Activated T-helper 17 cell treated with anti-CD3 and anti-CD28 coated beads, Interleukin-2, amount 50 U/mL, for 72 hours (primary cell): ENCODE results near the gene THAP2. TPM values are rescaled to one million over a fixed set of nuclear protein-coding genes. Genes with fewer than 3 reads are reported as not detected.
A peak's percentile ranks its signal among the peaks of the same experiment; 100 is the strongest.

Source experiments
- ATAC-seq: fragments of 150-1000 bp; cut with Tn5 transposase; replicated peaks from 2 replicates; pipeline ENCODE4 v1.10.0; 2021; ENCODE audit warnings: mild to moderate bottlenecking, moderate library complexity
- H3K27ac Mint-ChIP-seq: one replicate; pipeline ENCODE4 v1.8.0; 2022; ENCODE audit warnings: mixed read lengths
- H3K27me3 Mint-ChIP-seq: one replicate; pipeline ENCODE4 v1.8.0; 2022; ENCODE audit warnings: mixed read lengths
- H3K36me3 Mint-ChIP-seq: one replicate; pipeline ENCODE4 v1.8.0; 2022; ENCODE audit warnings: low read depth, mild to moderate bottlenecking, mixed read lengths
- H3K4me1 Mint-ChIP-seq: one replicate; pipeline ENCODE4 v1.8.0; 2022; ENCODE audit warnings: mixed read lengths
- H3K4me3 Mint-ChIP-seq: one replicate; pipeline ENCODE4 v1.8.0; 2022; ENCODE audit warnings: mild to moderate bottlenecking, mixed read lengths
- H3K9me3 Mint-ChIP-seq: one replicate; pipeline ENCODE4 v1.8.0; 2022; ENCODE audit warnings: mixed read lengths
- total RNA-seq, 2 donors: library from RNA; stranded (reverse); gene quantifications; one replicate each; pipeline ENCODE4 v1.2.3, GENCODE V29; 2022

Gene THAP2
- 10 to 100 TPM in 1 of 2 donors, 1 to 10 TPM in 1; 8.7 to 10.9 TPM for total RNA-seq

DNA sequence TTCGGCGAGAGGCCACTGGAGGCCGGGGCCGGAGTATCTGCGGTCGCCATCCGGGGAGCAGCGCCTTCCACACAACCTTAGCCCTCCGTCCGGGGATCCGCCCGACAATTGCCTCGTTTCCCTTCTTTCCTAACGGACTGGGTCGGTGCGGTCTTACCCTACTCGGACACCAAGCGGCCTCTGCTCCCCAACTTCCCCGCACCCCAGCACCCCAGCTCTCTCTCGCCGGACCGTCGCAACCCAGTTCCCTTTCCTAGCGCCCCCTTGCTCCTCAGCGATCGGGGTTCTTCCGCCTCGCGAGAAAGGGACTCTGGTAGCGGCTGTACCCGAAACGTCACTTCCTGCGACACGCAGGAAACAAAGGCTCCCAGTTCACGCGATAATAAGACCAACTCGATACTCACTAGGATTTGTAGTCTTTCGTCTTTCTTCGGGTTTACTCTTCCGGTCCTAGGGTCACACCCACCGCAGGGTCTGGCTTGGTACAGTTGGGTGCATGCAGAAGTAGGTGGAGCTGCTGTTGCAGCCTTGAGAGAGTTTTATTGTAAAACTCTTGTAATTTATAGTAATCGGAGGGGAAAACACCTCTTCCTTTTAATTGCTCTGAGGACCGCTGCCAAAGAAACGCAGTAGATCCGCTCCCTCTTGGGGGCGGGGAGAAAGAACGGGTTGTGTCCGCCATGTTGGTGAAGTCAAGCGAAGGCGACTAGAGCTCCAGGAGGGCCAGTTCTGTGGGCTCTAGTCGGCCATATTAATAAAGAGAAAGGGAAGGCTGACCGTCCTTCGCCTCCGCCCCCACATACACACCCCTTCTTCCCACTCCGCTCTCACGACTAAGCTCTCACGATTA is at the start of gene THAP2, which contains the start of gene ZFC3H1:
THAP2 (plus strand) TSS at position 741 of the 850 bp plus-strand sequence. CDS start 209 bp downstream, outside the sequence.
ZFC3H1 (minus strand) TSS at position 288 of the 850 bp plus-strand sequence; CDS start at position 50, 238 bp downstream.
- no peaks in the 10 kb centered on the region for H3K9me3 Mint-ChIP-seq
- H3K4me1 Mint-ChIP-seq = peaks cover 20% of the 10 kb centered on the region
- H3K36me3 Mint-ChIP-seq = peaks cover 50% of the 10 kb centered on the region
- peak within 1 kb of the TSS; percentile 98 for H3K4me3 Mint-ChIP-seq
- peak; percentile 81 for ATAC-seq
- no peaks in the 10 kb centered on the region for H3K27me3 Mint-ChIP-seq
- H3K27ac Mint-ChIP-seq = peak within 1 kb of the TSS; percentile 100

- H3K4me3 Mint-ChIP-seq = no peak overlapping the region
- H3K9me3 Mint-ChIP-seq = no peaks in the 10 kb centered on the region
- H3K27ac Mint-ChIP-seq = peak overlapping the region; percentile 61
- no peaks in the 10 kb centered on the region for H3K27me3 Mint-ChIP-seq
- no peak for ATAC-seq
- H3K36me3 Mint-ChIP-seq = peaks cover 100% of the 10 kb centered on the region
- H3K4me1 Mint-ChIP-seq = peaks cover 10% of the 10 kb centered on the region
Measured at GRCh38 chr12:71621938-71622337, 42.2 kb upstream of the THAP2 start.

- Mint-ChIP-seq H3K36me3 (peaks cover 99% of the 10 kb centered on the region), H3K27ac (no peak overlapping the region), H3K4me3 (no peak overlapping the region), H3K9me3 (no peaks in the 10 kb centered on the region), H3K4me1 (peaks cover 6% of the 10 kb centered on the region), H3K27me3 (no peaks in the 10 kb centered on the region)
- no peak for ATAC-seq
Measured at GRCh38 chr12:71625476-71625875, 38.6 kb upstream of the THAP2 start.

DNA sequence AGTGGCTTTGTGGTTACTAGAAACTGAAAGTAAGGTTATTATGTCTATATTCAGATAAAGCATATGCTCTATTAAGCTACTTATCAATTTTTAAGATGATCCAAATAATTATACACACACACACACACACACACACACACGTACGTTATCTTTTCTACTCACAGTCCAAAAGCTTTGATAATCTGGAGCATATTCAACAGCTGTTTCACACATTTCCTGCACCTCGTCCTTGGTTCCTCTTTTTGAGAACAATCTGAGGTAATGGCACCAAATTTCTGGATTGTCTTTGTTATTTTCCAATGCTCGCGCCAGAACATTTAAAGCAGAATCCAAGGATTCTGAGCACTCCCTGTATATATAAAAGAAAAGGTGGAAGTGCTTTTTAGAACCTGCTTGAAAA is 38.0 kb upstream of the THAP2 start:
- peaks cover 99% of the 10 kb centered on the region for H3K36me3 Mint-ChIP-seq
- H3K27me3 Mint-ChIP-seq = no peaks in the 10 kb centered on the region
- H3K27ac Mint-ChIP-seq = no peak overlapping the region
- peaks cover 6% of the 10 kb centered on the region for H3K4me1 Mint-ChIP-seq
- no peak for ATAC-seq
- no peaks in the 10 kb centered on the region for H3K9me3 Mint-ChIP-seq
- no peak overlapping the region for H3K4me3 Mint-ChIP-seq

DNA sequence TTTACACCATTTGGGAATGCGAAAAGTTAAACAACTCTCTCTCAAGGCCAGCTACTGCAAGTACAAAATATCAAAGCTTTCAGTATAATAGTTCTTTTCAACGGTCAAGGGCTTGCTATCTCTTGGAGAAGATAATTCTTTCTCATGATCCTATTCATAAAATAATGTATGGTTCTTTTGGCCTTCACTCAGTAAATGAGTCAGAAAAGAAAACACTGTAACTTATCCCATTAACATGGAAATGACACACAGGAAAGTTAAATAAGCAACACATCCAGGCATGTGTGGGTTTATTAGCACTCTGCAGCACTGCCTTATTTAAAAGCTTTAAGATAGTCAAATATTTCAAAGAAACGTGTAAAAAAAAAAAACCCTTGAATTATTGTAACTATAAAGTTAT is 37.3 kb upstream of the THAP2 start:
- Mint-ChIP-seq H3K27ac (no peak overlapping the region), H3K4me1 (peaks cover 5% of the 10 kb centered on the region), H3K36me3 (peaks cover 99% of the 10 kb centered on the region), H3K27me3 (no peaks in the 10 kb centered on the region), H3K9me3 (no peaks in the 10 kb centered on the region), H3K4me3 (no peak overlapping the region)
- no peak for ATAC-seq

DNA sequence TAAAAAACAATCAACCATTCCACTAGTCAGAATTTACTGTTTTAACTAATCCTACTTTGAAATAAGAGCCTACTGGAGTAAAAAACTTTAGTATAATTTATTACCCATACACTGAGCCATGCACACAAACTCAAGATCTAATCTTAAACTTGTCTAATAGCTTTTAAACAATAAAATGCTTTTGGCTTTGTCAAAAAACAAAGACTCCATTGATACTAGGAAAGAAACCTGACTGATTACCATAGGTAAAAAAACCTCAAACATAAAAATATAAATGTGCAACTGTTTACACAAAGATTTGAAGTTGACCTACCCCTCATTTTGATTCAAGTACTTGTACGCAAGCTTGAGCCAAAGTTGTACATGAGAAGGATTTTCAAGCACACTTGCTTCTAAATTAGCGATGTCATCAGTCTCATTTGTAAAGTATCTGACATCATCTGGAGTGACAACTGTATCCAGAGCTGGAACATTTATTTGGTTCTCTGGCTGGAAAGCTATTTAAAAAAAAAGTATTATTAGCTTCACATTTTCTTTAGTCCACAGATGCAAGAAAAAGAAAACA is 36.6 kb upstream of the THAP2 start:
- Mint-ChIP-seq H3K27ac (no peak overlapping the region), H3K27me3 (no peaks in the 10 kb centered on the region), H3K4me1 (no peaks in the 10 kb centered on the region), H3K4me3 (no peak overlapping the region), H3K36me3 (peaks cover 99% of the 10 kb centered on the region), H3K9me3 (no peaks in the 10 kb centered on the region)
- no peak for ATAC-seq

- peaks cover 99% of the 10 kb centered on the region for H3K36me3 Mint-ChIP-seq
Measured at GRCh38 chr12:71636704-71637115, 27.4 kb upstream of the THAP2 start.

GRCh38 chr12:71638499-71638898 is 25.6 kb upstream of the THAP2 start:
- no peaks in the 10 kb centered on the region for H3K27me3 Mint-ChIP-seq
- no peak overlapping the region for H3K27ac Mint-ChIP-seq
- no peak overlapping the region for H3K4me3 Mint-ChIP-seq
- H3K36me3 Mint-ChIP-seq = peaks cover 99% of the 10 kb centered on the region
- no peak for ATAC-seq
- peaks cover 22% of the 10 kb centered on the region for H3K4me1 Mint-ChIP-seq
- H3K9me3 Mint-ChIP-seq = no peaks in the 10 kb centered on the region

More at GRCh38 chr12:71636704-71637115, 27.4 kb upstream of the THAP2 start:
- Mint-ChIP-seq H3K27ac (no peak overlapping the region), H3K4me1 (peaks cover 17% of the 10 kb centered on the region), H3K27me3 (no peaks in the 10 kb centered on the region), H3K4me3 (no peak overlapping the region), H3K9me3 (no peaks in the 10 kb centered on the region)
- ATAC-seq = peak; percentile 42

DNA sequence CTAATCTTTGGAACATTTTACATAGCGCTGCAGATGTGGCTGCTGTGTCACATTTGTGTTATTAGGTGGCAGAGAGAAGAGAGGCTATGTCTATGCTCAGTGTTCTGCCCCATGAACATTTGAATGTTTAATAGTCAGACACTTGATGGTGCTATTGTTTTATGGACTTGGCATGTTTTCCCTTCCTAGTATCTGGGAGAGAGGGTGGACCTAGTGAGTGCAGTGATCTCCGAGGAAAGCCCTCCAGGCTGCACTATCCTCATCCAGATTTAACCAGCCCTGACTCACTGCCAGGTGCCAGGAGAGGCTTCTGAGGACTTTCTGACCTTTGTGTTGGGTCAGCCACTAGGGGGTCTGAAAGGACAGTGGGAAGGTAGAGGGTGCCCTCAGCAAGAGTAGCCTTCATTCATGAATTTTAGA is 24.8 kb upstream of the THAP2 start:
- peaks cover 99% of the 10 kb centered on the region for H3K36me3 Mint-ChIP-seq
- no peaks in the 10 kb centered on the region for H3K9me3 Mint-ChIP-seq
- peak; percentile 54 for ATAC-seq
- H3K27ac Mint-ChIP-seq = peak overlapping the region; percentile 65
- no peak overlapping the region for H3K4me3 Mint-ChIP-seq
- H3K4me1 Mint-ChIP-seq = peaks cover 27% of the 10 kb centered on the region
- no peaks in the 10 kb centered on the region for H3K27me3 Mint-ChIP-seq

DNA sequence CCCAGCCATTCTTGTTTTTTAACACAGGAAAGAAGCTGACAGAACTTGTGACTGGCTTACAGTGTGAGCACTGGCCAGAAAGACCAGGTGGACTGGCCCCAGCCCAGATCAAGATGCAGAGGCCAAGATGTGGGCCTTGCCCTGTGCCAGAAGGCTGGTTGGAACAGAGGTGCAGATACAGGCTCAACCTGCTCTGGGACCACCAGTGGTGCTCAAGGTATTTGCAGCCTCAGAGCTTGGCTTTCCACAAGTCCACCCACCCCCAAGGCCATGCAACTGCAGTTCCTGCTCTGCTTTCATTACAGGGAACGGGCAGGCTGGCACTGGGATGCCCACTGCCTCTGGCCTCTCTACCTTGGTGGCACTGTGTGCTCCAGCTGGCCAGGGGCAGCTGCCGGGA is 23.8 kb upstream of the THAP2 start:
- H3K36me3 Mint-ChIP-seq = peaks cover 99% of the 10 kb centered on the region

DNA sequence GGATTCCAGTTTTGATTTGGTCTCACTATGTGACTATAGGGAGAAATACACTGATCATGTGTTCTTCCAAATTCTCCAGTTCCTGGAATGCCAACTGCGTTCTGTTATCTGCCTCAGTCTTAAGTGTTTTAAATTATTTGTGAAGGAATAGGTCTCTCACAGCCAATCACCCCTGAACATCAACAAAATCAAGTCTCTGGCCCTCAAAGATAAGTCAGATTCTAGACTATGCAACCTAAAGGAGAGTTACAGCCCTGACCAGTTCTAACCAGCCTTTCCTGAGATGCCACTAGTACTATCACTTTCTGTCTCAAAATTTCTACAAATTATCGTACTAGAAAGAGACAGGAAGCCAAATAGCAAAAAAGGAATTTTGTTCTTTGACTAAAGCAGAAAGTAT is 22.7 kb upstream of the THAP2 start:
- Mint-ChIP-seq H3K4me1 (peaks cover 27% of the 10 kb centered on the region), H3K27ac (peak overlapping the region; percentile 96), H3K36me3 (peaks cover 95% of the 10 kb centered on the region), H3K9me3 (no peaks in the 10 kb centered on the region), H3K4me3 (peak overlapping the region; percentile 52), H3K27me3 (no peaks in the 10 kb centered on the region)
- ATAC-seq = no peak

More for the DNA sequence above, 23.8 kb upstream of the THAP2 start:
- no peaks in the 10 kb centered on the region for H3K9me3 Mint-ChIP-seq
- H3K4me1 Mint-ChIP-seq = peaks cover 27% of the 10 kb centered on the region
- no peak for ATAC-seq
- peak overlapping the region; percentile 65 for H3K27ac Mint-ChIP-seq
- H3K27me3 Mint-ChIP-seq = no peaks in the 10 kb centered on the region
- no peak overlapping the region for H3K4me3 Mint-ChIP-seq

DNA sequence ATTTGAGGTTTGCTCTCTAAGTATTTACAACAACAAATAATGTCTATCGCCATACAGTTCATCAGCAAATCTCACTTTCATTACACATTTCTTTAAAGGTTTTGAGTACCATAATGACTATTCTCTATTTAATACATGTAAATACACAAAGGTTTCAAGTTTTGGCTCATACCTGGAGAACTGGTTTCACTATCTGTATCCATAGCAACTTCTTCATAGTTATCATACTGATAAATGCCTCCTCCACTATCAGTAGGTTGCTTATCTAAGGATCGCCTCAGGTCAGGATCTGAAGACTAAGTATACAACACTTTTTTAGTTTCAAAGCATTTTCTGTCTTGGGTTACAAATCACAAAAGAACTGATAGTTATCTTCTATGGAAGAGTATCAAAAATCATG is 21.8 kb upstream of the THAP2 start:
- H3K36me3 Mint-ChIP-seq = peaks cover 88% of the 10 kb centered on the region
- H3K4me3 Mint-ChIP-seq = peak overlapping the region; percentile 52
- ATAC-seq = peak; percentile 90
- H3K27ac Mint-ChIP-seq = peak overlapping the region; percentile 96
- H3K27me3 Mint-ChIP-seq = no peaks in the 10 kb centered on the region
- H3K4me1 Mint-ChIP-seq = peaks cover 23% of the 10 kb centered on the region
- no peaks in the 10 kb centered on the region for H3K9me3 Mint-ChIP-seq

- ATAC-seq = no peak
- Mint-ChIP-seq H3K4me3 (no peak overlapping the region), H3K9me3 (no peaks in the 10 kb centered on the region), H3K36me3 (peaks cover 57% of the 10 kb centered on the region), H3K27ac (peak overlapping the region; percentile 27), H3K4me1 (peaks cover 15% of the 10 kb centered on the region), H3K27me3 (no peaks in the 10 kb centered on the region)
Measured at GRCh38 chr12:71645268-71645667, 18.8 kb upstream of the THAP2 start.

DNA sequence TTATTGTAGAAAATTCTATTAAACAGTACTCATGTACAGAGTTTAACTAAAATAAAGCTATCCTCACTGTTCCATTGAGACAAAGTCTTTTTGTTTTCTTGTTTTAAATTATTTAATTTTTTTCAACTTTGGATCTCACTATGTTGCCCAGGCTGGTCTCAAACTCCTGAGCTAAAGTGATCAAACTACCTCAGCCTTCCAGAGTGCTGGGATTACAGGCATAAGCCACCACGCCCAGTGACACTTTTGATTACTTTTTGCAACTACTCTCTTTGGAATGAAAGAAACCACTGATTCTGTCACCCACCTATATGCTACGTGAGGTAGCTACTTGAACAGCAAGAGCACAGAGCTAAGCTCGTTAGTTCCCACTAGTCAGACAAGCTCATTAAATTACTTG is 17.6 kb upstream of the THAP2 start:
- H3K27me3 Mint-ChIP-seq = no peaks in the 10 kb centered on the region
- peaks cover 45% of the 10 kb centered on the region for H3K36me3 Mint-ChIP-seq
- H3K9me3 Mint-ChIP-seq = no peaks in the 10 kb centered on the region
- H3K27ac Mint-ChIP-seq = peak overlapping the region; percentile 38
- ATAC-seq = no peak
- H3K4me3 Mint-ChIP-seq = no peak overlapping the region
- peaks cover 12% of the 10 kb centered on the region for H3K4me1 Mint-ChIP-seq

DNA sequence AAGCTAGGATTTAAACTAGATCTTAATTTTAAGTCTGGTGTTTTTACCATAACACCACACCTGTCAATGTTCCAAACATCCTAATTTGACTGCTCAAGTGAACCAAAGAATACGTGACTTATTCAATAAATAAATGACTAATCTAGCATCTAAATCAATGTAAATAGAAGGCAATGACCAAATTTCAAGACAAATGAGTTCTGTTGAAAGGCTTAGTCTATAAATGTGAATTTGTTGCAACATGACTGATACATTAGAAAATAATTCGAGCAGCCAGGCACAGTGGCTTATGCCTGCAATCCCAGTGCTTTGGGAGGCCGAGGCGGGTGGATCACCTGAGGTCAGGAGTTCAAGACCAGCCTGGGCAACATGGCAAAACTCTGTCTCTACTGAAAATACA is 15.6 kb upstream of the THAP2 start:
- no peaks in the 10 kb centered on the region for H3K9me3 Mint-ChIP-seq
- no peak for ATAC-seq
- peaks cover 5% of the 10 kb centered on the region for H3K4me1 Mint-ChIP-seq
- H3K4me3 Mint-ChIP-seq = no peak overlapping the region
- no peaks in the 10 kb centered on the region for H3K27me3 Mint-ChIP-seq
- H3K36me3 Mint-ChIP-seq = peaks cover 25% of the 10 kb centered on the region
- H3K27ac Mint-ChIP-seq = no peak overlapping the region
